PC-9 (cell line): ENCODE measurements around the gene ERC1.

ENCODE experiments used
- CTCF ChIP-seq: fragments of 200-600 bp; sonication (generic); conservative IDR thresholded peaks from 2 replicates; pipeline ENCODE4 v1.6.1; 2017; ENCODE audit warnings: mixed run types, antibody characterized with exemption, mild to moderate bottlenecking, moderate library complexity
- EZH2 ChIP-seq: fragments of 200-600 bp; sonication (generic); IDR thresholded peaks from 2 replicates; pipeline ENCODE4 v1.8.0; 2017; ENCODE audit warnings: antibody characterized with exemption, low read depth

- TF ChIP-seq CTCF (no peak), EZH2 (no peak)
Measured at GRCh38 chr12:1034243-1034642, 43.2 kb downstream of the ERC1 start.
